GM23338 (cell line): ENCODE measurements around the gene SKP1. TPM values are rescaled to one million over a fixed set of nuclear protein-coding genes. Genes with fewer than 3 reads are reported as not detected.

ENCODE experiments used
- ATAC-seq: fragments of 200-7000 bp; cut with Tn5 transposase; 3 replicates; pipeline ENCODE4 v1.9.1; 2020
- DNase-seq: peaks from one replicate; pipeline ENCODE4 v3.0.0-alpha.2; 2015; ENCODE audit warnings: low spot score
- H2AFZ ChIP-seq: fragments of 200-600 bp; sonication (generic); 2 replicates; pipeline ENCODE4 v1.8.0; 2016; ENCODE audit warnings: antibody characterized with exemption, mild to moderate bottlenecking, moderate library complexity
- H3F3A ChIP-seq: fragments of 200-600 bp; sonication (generic); replicated peaks from 2 replicates; pipeline ENCODE4 v1.8.0; 2017; ENCODE audit warnings: antibody characterized with exemption, mixed run types, low read depth
- H3K27ac ChIP-seq: fragments of 200-600 bp; sonication (generic); 2 replicates; pipeline ENCODE4 v1.6.1; 2016; ENCODE audit warnings: low read depth
- H3K27me3 ChIP-seq: fragments of 200-600 bp; sonication (generic); 2 replicates; pipeline ENCODE4 v1.8.0; 2016; ENCODE audit warnings: mild to moderate bottlenecking, mixed run types, moderate library complexity; ENCODE audit not compliant: insufficient read depth
- H3K36me3 ChIP-seq: fragments of 200-600 bp; sonication (generic); 2 replicates; pipeline ENCODE4 v1.8.0; 2016; ENCODE audit warnings: mild to moderate bottlenecking; ENCODE audit not compliant: insufficient read depth
- H3K4me1 ChIP-seq: fragments of 200-600 bp; sonication (generic); 2 replicates; pipeline ENCODE4 v1.8.0; 2016; ENCODE audit warnings: mild to moderate bottlenecking, moderate library complexity; ENCODE audit not compliant: insufficient read depth
- H3K4me2 ChIP-seq: fragments of 200-600 bp; sonication (generic); 2 replicates; pipeline ENCODE4 v1.7.1; 2017; ENCODE audit warnings: mixed run types
- H3K4me3 ChIP-seq: fragments of 200-600 bp; sonication (generic); 2 replicates; pipeline ENCODE4 v1.6.1; 2016; ENCODE audit warnings: mixed run types
- H3K79me2 ChIP-seq: fragments of 200-600 bp; sonication (generic); replicated peaks from 2 replicates; pipeline ENCODE4 v1.8.0; 2017; ENCODE audit warnings: mild to moderate bottlenecking; ENCODE audit not compliant: insufficient read depth
- H3K9me2 ChIP-seq: fragments of 200-600 bp; sonication (generic); 2 replicates; pipeline ENCODE4 v1.8.0; 2017; ENCODE audit not compliant: insufficient read depth
- H4K20me1 ChIP-seq: fragments of 200-600 bp; sonication (generic); replicated peaks from 2 replicates; pipeline ENCODE4 v1.8.0; 2017; ENCODE audit warnings: mild to moderate bottlenecking; ENCODE audit not compliant: insufficient read depth
- H3K27ac Mint-ChIP-seq: 2 replicates; pipeline ENCODE4 v1.8.0; 2020; ENCODE audit warnings: inconsistent platforms, mild to moderate bottlenecking, moderate library complexity, mixed read lengths
- H3K27me3 Mint-ChIP-seq: 3 replicates; pipeline ENCODE4 v1.8.0; 2022; ENCODE audit warnings: low read depth, mild to moderate bottlenecking, moderate library complexity, mixed read lengths, inconsistent platforms; ENCODE audit not compliant: insufficient read depth, poor library complexity
- H3K36me3 Mint-ChIP-seq: 3 replicates; pipeline ENCODE4 v1.8.0; 2021; ENCODE audit warnings: low read depth, mild to moderate bottlenecking, inconsistent platforms, moderate library complexity, mixed read lengths
- H3K4me1 Mint-ChIP-seq: 3 replicates; pipeline ENCODE4 v1.8.0; 2020; ENCODE audit warnings: mild to moderate bottlenecking, inconsistent platforms, mixed read lengths
- H3K4me3 Mint-ChIP-seq: 3 replicates; pipeline ENCODE4 v1.8.0; 2021; ENCODE audit warnings: moderate library complexity, mild to moderate bottlenecking, inconsistent platforms, mixed read lengths
- H3K9me3 Mint-ChIP-seq: 3 replicates; pipeline ENCODE4 v1.8.0; 2020; ENCODE audit warnings: moderate library complexity, mild to moderate bottlenecking, inconsistent platforms, mixed read lengths
- CREB1 ChIP-seq: fragments of 250-450 bp; sonication (Bioruptor Pico); IDR thresholded peaks from 2 replicates; pipeline ENCODE4 v1.5.0; 2020; ENCODE audit warnings: low read depth, mild to moderate bottlenecking, moderate library complexity
- JUNB ChIP-seq: IDR thresholded peaks from one replicate; pipeline ENCODE4 v1.6.1; 2016; ENCODE audit warnings: antibody characterized with exemption; ENCODE audit not compliant: unreplicated experiment
- NANOG ChIP-seq: IDR thresholded peaks from 2 replicates; pipeline ENCODE4 v1.6.1; 2016; ENCODE audit warnings: antibody characterized with exemption, borderline replicate concordance
- POLR2AphosphoS5 ChIP-seq: IDR thresholded peaks from 2 replicates; pipeline ENCODE4 v1.6.1; 2016; ENCODE audit warnings: antibody characterized with exemption, low read depth
- STAT1 ChIP-seq: IDR thresholded peaks from one replicate; pipeline ENCODE4 v1.6.1; 2016; ENCODE audit warnings: antibody characterized with exemption; ENCODE audit not compliant: unreplicated experiment
- ZNF331 ChIP-seq: fragments of 250-450 bp; sonication (Bioruptor Pico); IDR thresholded peaks from 2 replicates; pipeline ENCODE4 v1.5.0; 2020; ENCODE audit warnings: low read depth, mild to moderate bottlenecking, moderate library complexity
- polyA plus RNA-seq: library from polyadenylated mRNA; unstranded; fragments of >200 nt; fragmentation: Nextera tagmentation; extraction: Ambion mirVana; gene quantifications from 2 replicates; pipeline ENCODE4 v1.2.1, GENCODE V29; 2016
- total RNA-seq: library from RNA; depleted of rRNA; stranded (reverse); fragments of >200 nt; shearing (Covaris generic); gene quantifications from 2 replicates; pipeline ENCODE4 v1.2.3, GENCODE V29; 2014
- TF ChIP-seq, protein P1 (sequence below): IDR thresholded peaks from one replicate; pipeline ENCODE4 v1.6.1; 2018; ENCODE audit warnings: antibody characterized with exemption; ENCODE audit not compliant: unreplicated experiment
- TF ChIP-seq, protein P2 (sequence below): IDR thresholded peaks from 2 replicates; pipeline ENCODE4 v1.6.1; 2016; ENCODE audit warnings: antibody characterized with exemption
- TF ChIP-seq, protein P3 (sequence below), 2 experiments: fragments of 200-600 bp in 1 of 2; sonication (generic) in 1 of 2; conservative IDR thresholded peaks; 2 replicates each; pipeline versions ENCODE4 v1.5.1 to v1.6.1; 2016 to 2017; ENCODE audit warnings: antibody characterized with exemption in 2 of 2, low read depth in 2 of 2, mild to moderate bottlenecking in 2 of 2, moderate library complexity in 1 of 2

Gene SKP1
- total and polyA plus RNA-seq, 2 experiments from 2014 or later, result 244 to 440 TPM

DNA sequence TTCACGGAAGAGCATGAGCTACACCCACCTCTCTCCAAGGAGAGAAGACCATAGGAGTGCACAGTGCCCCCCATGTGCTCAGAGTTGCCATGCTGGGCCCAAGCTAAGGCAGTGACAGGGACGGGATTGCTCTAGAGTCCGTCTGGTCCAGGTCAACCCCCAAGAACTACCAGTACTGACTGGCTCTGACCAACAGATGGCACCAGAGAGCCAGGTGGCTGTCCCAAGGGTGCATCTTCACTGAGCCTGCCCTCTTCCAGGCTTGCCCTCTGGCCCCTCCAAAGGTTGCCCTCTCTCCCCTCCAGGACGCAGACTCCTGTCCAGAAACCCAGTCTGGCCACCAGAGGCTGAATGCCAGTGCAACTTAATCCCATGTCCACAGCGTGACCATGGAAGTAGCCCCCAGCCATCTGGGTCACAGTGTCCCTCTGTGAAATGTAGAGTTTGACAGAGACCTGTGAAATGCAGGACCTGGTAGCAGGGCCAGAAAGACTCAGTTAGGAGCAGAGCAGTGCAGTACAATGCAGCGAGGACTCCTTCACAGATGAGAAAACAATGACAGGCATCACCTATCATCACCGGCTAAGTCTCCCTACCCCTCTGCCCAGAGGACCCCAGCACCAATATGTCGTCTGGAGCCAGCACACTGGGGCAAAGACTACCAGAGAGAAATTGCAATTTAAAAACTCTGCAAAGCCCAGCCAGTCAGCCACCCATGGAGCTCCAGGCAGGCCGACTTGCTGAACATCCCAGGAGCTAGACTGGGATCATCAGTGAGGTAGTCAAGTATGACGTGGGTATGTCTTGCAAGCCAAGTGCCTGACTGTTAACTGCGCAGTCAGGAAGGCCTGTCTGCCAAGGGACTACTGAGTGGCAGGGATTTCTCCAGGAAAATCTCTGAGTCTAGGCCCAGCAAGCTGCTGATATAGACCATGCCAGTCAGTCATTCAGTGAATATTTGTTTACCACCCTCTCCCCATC is 7.7 kb upstream of the SKP1 start:
- no peak overlapping the region for H3K4me3 Mint-ChIP-seq
- no peaks in the 10 kb centered on the region for H3K36me3 Mint-ChIP-seq

DNA sequence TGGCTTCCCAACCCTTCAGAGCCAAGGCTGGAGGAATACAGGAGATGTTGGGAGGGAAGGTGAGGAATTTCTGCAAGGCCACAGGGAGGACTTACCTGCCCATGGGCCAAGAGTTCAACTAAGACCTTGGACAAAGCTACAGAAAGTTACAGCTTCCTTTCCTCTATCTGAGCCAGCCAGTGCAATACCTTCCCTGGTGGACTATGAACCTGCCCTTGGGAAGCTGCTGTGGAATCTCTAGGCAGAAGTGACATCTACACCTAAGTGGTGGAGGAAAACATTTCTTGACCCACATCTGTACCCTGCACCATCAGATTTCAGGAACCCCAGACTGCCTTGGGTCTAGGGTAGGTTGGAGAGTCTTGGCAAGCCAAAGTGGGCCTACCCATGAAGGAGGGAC is 6.7 kb upstream of the SKP1 start:
- no peak for ATAC-seq
- H3K9me3 Mint-ChIP-seq, result no peaks in the 10 kb centered on the region
- no peak for TF ChIP-seq STAT1
- TF ChIP-seq, protein P1, sequence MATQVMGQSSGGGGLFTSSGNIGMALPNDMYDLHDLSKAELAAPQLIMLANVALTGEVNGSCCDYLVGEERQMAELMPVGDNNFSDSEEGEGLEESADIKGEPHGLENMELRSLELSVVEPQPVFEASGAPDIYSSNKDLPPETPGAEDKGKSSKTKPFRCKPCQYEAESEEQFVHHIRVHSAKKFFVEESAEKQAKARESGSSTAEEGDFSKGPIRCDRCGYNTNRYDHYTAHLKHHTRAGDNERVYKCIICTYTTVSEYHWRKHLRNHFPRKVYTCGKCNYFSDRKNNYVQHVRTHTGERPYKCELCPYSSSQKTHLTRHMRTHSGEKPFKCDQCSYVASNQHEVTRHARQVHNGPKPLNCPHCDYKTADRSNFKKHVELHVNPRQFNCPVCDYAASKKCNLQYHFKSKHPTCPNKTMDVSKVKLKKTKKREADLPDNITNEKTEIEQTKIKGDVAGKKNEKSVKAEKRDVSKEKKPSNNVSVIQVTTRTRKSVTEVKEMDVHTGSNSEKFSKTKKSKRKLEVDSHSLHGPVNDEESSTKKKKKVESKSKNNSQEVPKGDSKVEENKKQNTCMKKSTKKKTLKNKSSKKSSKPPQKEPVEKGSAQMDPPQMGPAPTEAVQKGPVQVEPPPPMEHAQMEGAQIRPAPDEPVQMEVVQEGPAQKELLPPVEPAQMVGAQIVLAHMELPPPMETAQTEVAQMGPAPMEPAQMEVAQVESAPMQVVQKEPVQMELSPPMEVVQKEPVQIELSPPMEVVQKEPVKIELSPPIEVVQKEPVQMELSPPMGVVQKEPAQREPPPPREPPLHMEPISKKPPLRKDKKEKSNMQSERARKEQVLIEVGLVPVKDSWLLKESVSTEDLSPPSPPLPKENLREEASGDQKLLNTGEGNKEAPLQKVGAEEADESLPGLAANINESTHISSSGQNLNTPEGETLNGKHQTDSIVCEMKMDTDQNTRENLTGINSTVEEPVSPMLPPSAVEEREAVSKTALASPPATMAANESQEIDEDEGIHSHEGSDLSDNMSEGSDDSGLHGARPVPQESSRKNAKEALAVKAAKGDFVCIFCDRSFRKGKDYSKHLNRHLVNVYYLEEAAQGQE, result no peak
- TF ChIP-seq POLR2AphosphoS5, result no peak
- TF ChIP-seq ZNF331, result no peak
- no peak for TF ChIP-seq JUNB
- TF ChIP-seq, protein P2, sequence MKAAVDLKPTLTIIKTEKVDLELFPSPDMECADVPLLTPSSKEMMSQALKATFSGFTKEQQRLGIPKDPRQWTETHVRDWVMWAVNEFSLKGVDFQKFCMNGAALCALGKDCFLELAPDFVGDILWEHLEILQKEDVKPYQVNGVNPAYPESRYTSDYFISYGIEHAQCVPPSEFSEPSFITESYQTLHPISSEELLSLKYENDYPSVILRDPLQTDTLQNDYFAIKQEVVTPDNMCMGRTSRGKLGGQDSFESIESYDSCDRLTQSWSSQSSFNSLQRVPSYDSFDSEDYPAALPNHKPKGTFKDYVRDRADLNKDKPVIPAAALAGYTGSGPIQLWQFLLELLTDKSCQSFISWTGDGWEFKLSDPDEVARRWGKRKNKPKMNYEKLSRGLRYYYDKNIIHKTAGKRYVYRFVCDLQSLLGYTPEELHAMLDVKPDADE, result no peak
- TF ChIP-seq CREB1 (CRISPR knock-in tag), result no peak
- TF ChIP-seq NANOG, result no peak

More for the DNA sequence above, 7.7 kb upstream of the SKP1 start:
- H3F3A ChIP-seq, result no peaks in the 10 kb centered on the region
- ATAC-seq, result peak; percentile 96
- DNase-seq, result peak; percentile 87
- H3K36me3 ChIP-seq, result no peaks in the 10 kb centered on the region
- Mint-ChIP-seq H3K4me1 (no peaks in the 10 kb centered on the region), H3K9me3 (no peaks in the 10 kb centered on the region), H3K27ac (peak overlapping the region; percentile 26; the same call in 1 of the 2 replicates), H3K27me3 (peaks cover 10% of the 10 kb centered on the region)
- no peak overlapping the region for H3K27ac ChIP-seq
- H3K4me3 ChIP-seq, result no peak overlapping the region
- peaks cover 7% of the 10 kb centered on the region for H4K20me1 ChIP-seq
- TF ChIP-seq, protein P3, sequence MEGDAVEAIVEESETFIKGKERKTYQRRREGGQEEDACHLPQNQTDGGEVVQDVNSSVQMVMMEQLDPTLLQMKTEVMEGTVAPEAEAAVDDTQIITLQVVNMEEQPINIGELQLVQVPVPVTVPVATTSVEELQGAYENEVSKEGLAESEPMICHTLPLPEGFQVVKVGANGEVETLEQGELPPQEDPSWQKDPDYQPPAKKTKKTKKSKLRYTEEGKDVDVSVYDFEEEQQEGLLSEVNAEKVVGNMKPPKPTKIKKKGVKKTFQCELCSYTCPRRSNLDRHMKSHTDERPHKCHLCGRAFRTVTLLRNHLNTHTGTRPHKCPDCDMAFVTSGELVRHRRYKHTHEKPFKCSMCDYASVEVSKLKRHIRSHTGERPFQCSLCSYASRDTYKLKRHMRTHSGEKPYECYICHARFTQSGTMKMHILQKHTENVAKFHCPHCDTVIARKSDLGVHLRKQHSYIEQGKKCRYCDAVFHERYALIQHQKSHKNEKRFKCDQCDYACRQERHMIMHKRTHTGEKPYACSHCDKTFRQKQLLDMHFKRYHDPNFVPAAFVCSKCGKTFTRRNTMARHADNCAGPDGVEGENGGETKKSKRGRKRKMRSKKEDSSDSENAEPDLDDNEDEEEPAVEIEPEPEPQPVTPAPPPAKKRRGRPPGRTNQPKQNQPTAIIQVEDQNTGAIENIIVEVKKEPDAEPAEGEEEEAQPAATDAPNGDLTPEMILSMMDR (conservative IDR thresholded peaks at IDR 0.05; ENCODE audit: low read depth in 2 of 2), result peak; percentile 79 to 98
- TF ChIP-seq, protein P1, result no peak
- H3K79me2 ChIP-seq, result no peaks in the 10 kb centered on the region
- no peaks in the 10 kb centered on the region for H3K9me2 ChIP-seq
- no peaks in the 10 kb centered on the region for H3K27me3 ChIP-seq
- no peak overlapping the region for H3K4me2 ChIP-seq
- no peaks in the 10 kb centered on the region for H3K4me1 ChIP-seq
- H2AFZ ChIP-seq, result no peak overlapping the region

More for the DNA sequence above, 6.7 kb upstream of the SKP1 start:
- Histone ChIP-seq H4K20me1 (peaks cover 7% of the 10 kb centered on the region), H3F3A (no peaks in the 10 kb centered on the region), H3K27ac (no peak overlapping the region), H3K79me2 (no peaks in the 10 kb centered on the region), H3K4me1 (no peaks in the 10 kb centered on the region), H3K27me3 (no peaks in the 10 kb centered on the region), H2AFZ (no peak overlapping the region), H3K4me3 (no peak overlapping the region), H3K4me2 (no peak overlapping the region), H3K9me2 (no peaks in the 10 kb centered on the region), H3K36me3 (no peaks in the 10 kb centered on the region)
- no peak overlapping the region for H3K4me3 Mint-ChIP-seq
- no peaks in the 10 kb centered on the region for H3K4me1 Mint-ChIP-seq
- no peak for DNase-seq
- H3K27me3 Mint-ChIP-seq, result peaks cover 10% of the 10 kb centered on the region
- H3K36me3 Mint-ChIP-seq, result no peaks in the 10 kb centered on the region
- H3K27ac Mint-ChIP-seq, result no peak overlapping the region
